NT2/D1 (cell line): ENCODE results near the gene SRGN.

Experiments used
- SUZ12 ChIP-seq: IDR thresholded peaks from 2 replicates; pipeline ENCODE4 v1.6.1; 2011; ENCODE audit not compliant: insufficient read length, insufficient read depth; ENCODE audit errors: extremely low read depth
- YY1 ChIP-seq: IDR thresholded peaks from 2 replicates; pipeline ENCODE4 v1.6.1; 2011; ENCODE audit not compliant: insufficient read length, insufficient read depth
- ZNF274 ChIP-seq: IDR thresholded peaks from 2 replicates; pipeline ENCODE4 v1.6.1; 2011; ENCODE audit warnings: mild to moderate bottlenecking, low read depth, low read length

DNA sequence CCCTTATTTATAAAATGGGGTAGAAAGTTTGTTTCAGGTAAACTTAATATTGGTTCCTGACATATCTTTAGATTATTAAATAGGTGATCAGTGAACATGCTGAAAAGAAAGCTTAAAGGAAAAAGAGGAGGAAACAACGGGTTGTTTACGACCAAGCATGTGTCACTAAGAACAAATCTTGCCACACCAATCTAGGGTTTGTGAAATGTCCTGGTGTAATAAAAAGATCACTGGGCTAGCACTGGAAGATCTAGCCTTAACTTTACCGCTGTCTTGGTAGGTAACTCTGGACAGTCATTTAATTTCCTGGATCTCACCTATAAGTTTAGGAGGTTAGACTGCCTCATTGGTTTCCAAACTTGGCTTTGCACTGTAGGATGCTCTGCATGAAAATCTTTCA lies 55.1 kb downstream of the SRGN start:
- no peak for TF ChIP-seq SUZ12
- TF ChIP-seq ZNF274 = no peak
- no peak for TF ChIP-seq YY1
